SK-N-SH (cell line): ENCODE results near the gene ZP1. TPM values are rescaled to one million over a fixed set of nuclear protein-coding genes. Genes with fewer than 3 reads are reported as not detected.

Source experiments
- CTCF ChIA-PET: fragments of 300-600, 350-600 bp; formaldehyde crosslinking; extraction: SDS; loops from one replicate; lab custom pipeline; 2021; lab: Yijun Ruan, JAX
- POLR2A ChIA-PET: fragments of 350-600 bp; sonication (Branson Sonifier 250); formaldehyde crosslinking; extraction: SDS; loops from one replicate; lab custom pipeline; 2020; ENCODE audit warnings: antibody characterized with exemption, inconsistent platforms; lab: Yijun Ruan, JAX
- DNase-seq: peaks from one replicate; pipeline ENCODE4 v3.0.0; 2012
- H2AFZ ChIP-seq: fragments of 200-600 bp; sonication (generic); 2 replicates; pipeline ENCODE4 v1.8.1; 2016; ENCODE audit warnings: antibody characterized with exemption, mild to moderate bottlenecking, low read depth
- H3F3A ChIP-seq: fragments of 200-600 bp; sonication (generic); replicated peaks from 2 replicates; pipeline ENCODE3; 2016; ENCODE audit warnings: antibody characterized with exemption, mild to moderate bottlenecking; ENCODE audit not compliant: insufficient read depth
- H3K27ac ChIP-seq, 2 experiments: fragments of 200-500 bp in 1 of 2; fragments of 200-600 bp in 1 of 2; sonication (Bioruptor generic) in 1 of 2; sonication (generic), shearing (Covaris generic) in 1 of 2; 2 replicates each; pipeline versions ENCODE4 v1.5.1 to v1.6.1; 2014 to 2016; ENCODE audit warnings: low read depth in 2 of 2, inconsistent platforms in 1 of 2, low read length in 1 of 2, mild to moderate bottlenecking in 1 of 2, mixed read lengths in 1 of 2
- H3K27me3 ChIP-seq: fragments of 200-600 bp; sonication (generic), shearing (Covaris generic); 2 replicates; pipeline ENCODE4 v1.6.1; 2016; ENCODE audit warnings: mixed run types; ENCODE audit not compliant: insufficient read depth
- H3K36me3 ChIP-seq, 2 experiments: fragments of 200-500 bp in 1 of 2; fragments of 200-600 bp in 1 of 2; sonication (Bioruptor generic) in 1 of 2; sonication (generic) in 1 of 2; replicated peaks in 1 of 2; 2 replicates each; pipeline versions ENCODE3 to v1.5.1; 2014 to 2016; ENCODE audit warnings: low read length in 1 of 2, mild to moderate bottlenecking in 1 of 2; ENCODE audit not compliant: insufficient read depth in 2 of 2, control insufficient read depth in 1 of 2
- H3K4me1 ChIP-seq, 2 experiments: fragments of 200-500 bp in 1 of 2; fragments of 200-600 bp in 1 of 2; sonication (Bioruptor generic) in 1 of 2; sonication (generic), shearing (Covaris generic) in 1 of 2; 2 replicates each; pipeline versions ENCODE4 v1.5.1 to v1.6.1; 2014 to 2016; ENCODE audit warnings: low read depth in 1 of 2, low read length in 1 of 2, mixed run types in 1 of 2; ENCODE audit not compliant: insufficient read depth in 2 of 2, control insufficient read depth in 1 of 2
- H3K4me2 ChIP-seq: fragments of 200-600 bp; sonication (generic), shearing (Covaris generic); 2 replicates; pipeline ENCODE4 v1.6.1; 2017; ENCODE audit warnings: mixed run types
- H3K4me3 ChIP-seq, 2 experiments: fragments of 200-500 bp in 1 of 2; fragments of 200-600 bp in 1 of 2; sonication (Bioruptor generic) in 1 of 2; sonication (generic), shearing (Covaris generic) in 1 of 2; 2 replicates each; pipeline versions ENCODE4 v1.5.1 to v1.8.1; 2014 to 2016; ENCODE audit warnings: low read depth in 2 of 2, inconsistent platforms in 1 of 2, low read length in 1 of 2, mild to moderate bottlenecking in 1 of 2, mixed read lengths in 1 of 2, moderate library complexity in 1 of 2
- H3K79me2 ChIP-seq: fragments of 200-600 bp; sonication (generic); 2 replicates; pipeline ENCODE4 v1.8.1; 2017; ENCODE audit warnings: mild to moderate bottlenecking; ENCODE audit not compliant: insufficient read depth
- H3K9ac ChIP-seq: fragments of 200-600 bp; sonication (generic); 2 replicates; pipeline ENCODE4 v1.6.1; 2017; ENCODE audit warnings: mixed run types
- H3K9me2 ChIP-seq: fragments of 200-600 bp; sonication (generic); 2 replicates; pipeline ENCODE4 v1.6.1; 2017; ENCODE audit warnings: mixed run types
- H3K9me3 ChIP-seq: fragments of 200-600 bp; sonication (generic); 2 replicates; pipeline ENCODE4 v1.6.1; 2017; ENCODE audit warnings: mixed run types, mild to moderate bottlenecking, moderate library complexity
- H4K20me1 ChIP-seq: fragments of 200-600 bp; sonication (generic); 2 replicates; pipeline ENCODE4 v1.6.1; 2017; ENCODE audit warnings: mild to moderate bottlenecking, mixed run types; ENCODE audit not compliant: insufficient read depth
- ELF1 ChIP-seq: IDR thresholded peaks from 2 replicates; pipeline ENCODE4 v1.4.0; 2012
- EP300 ChIP-seq, 2 experiments: IDR thresholded peaks; 2 replicates each; pipeline versions ENCODE4 v1.4.0 to v1.6.1; 2012; ENCODE audit warnings: borderline replicate concordance in 1 of 2, low read depth in 1 of 2, low read length in 1 of 2
- EZH2phosphoT487 ChIP-seq: fragments of 200-600 bp; sonication (generic); IDR thresholded peaks from 2 replicates; pipeline ENCODE4 v1.6.1; 2017; ENCODE audit warnings: low read depth, mixed run types, mild to moderate bottlenecking, antibody characterized with exemption, moderate library complexity, borderline replicate concordance
- FOSL2 ChIP-seq: IDR thresholded peaks from 2 replicates; pipeline ENCODE4 v1.4.0; 2012; ENCODE audit warnings: low read depth, mild to moderate bottlenecking, moderate library complexity, borderline replicate concordance
- FOXJ3 ChIP-seq: sonication (generic); formaldehyde crosslinking; IDR thresholded peaks from 2 replicates; pipeline ENCODE4 v1.5.1; 2020; ENCODE audit warnings: mild to moderate bottlenecking, missing genetic modification reagents
- FOXM1 ChIP-seq: IDR thresholded peaks from 2 replicates; pipeline ENCODE4 v1.4.0; 2012; ENCODE audit warnings: low read depth, mild to moderate bottlenecking
- GABPA ChIP-seq: IDR thresholded peaks from 2 replicates; pipeline ENCODE4 v1.4.0; 2012; ENCODE audit warnings: low read depth, mild to moderate bottlenecking
- GATA2 ChIP-seq: sonication (generic); formaldehyde crosslinking; IDR thresholded peaks from 2 replicates; pipeline ENCODE4 v1.5.0; 2020; ENCODE audit warnings: mild to moderate bottlenecking, missing genetic modification reagents
- JUND ChIP-seq: IDR thresholded peaks from 2 replicates; pipeline ENCODE4 v1.4.0; 2012
- POLR2AphosphoS5 ChIP-seq: IDR thresholded peaks from 2 replicates; pipeline ENCODE4 v1.6.1; 2012; ENCODE audit warnings: low read depth, low read length
- RXRA ChIP-seq: IDR thresholded peaks from 2 replicates; pipeline ENCODE4 v1.4.0; 2012; ENCODE audit warnings: low read depth, mild to moderate bottlenecking, borderline replicate concordance
- SMC3 ChIP-seq: IDR thresholded peaks from 2 replicates; pipeline ENCODE4 v1.6.1; 2012; ENCODE audit warnings: low read depth, low read length, improper control_type of control experiment
- TCF12 ChIP-seq: IDR thresholded peaks from 2 replicates; pipeline ENCODE4 v1.4.0; 2012
- TEAD4 ChIP-seq: IDR thresholded peaks from 2 replicates; pipeline ENCODE4 v1.4.0; 2012; ENCODE audit warnings: mild to moderate bottlenecking, borderline replicate concordance; ENCODE audit not compliant: insufficient read depth
- USF1 ChIP-seq: IDR thresholded peaks from 2 replicates; pipeline ENCODE4 v1.4.0; 2012; ENCODE audit warnings: low read depth, borderline replicate concordance
- WGBS: methylation state at CpG from one replicate; pipeline ENCODE4 v1.1.6; 2017; ENCODE audit warnings: low lambda C conversion rate; 5-methylcytosine and 5-hydroxymethylcytosine counted together
- polyA plus RNA-seq, 3 experiments: library from polyadenylated mRNA; depleted of rRNA; stranded (reverse); fragments of >200 nt; gene quantifications; 2 replicates each; pipeline ENCODE4 v1.2.3, GENCODE V29; 2012
- TF ChIP-seq, protein P1 (sequence below): IDR thresholded peaks from 2 replicates; pipeline ENCODE4 v1.4.0; 2012; ENCODE audit warnings: low read depth, borderline replicate concordance
- TF ChIP-seq, protein P2 (sequence below): fragments of 200-600 bp; sonication (generic); IDR thresholded peaks from 2 replicates; pipeline ENCODE4 v1.6.1; 2017; ENCODE audit warnings: antibody characterized with exemption, mild to moderate bottlenecking, moderate library complexity

ZP1 gene
- polyA plus RNA-seq, 1 of the 3 experiments (the other 2 are of a cell fraction), result not detected

- Histone ChIP-seq H3K27ac (no peak overlapping the region), H3K4me2 (no peak overlapping the region), H3K4me3 (no peak overlapping the region), H3K9ac (no peak overlapping the region), H3K9me2 (no peaks in the 10 kb centered on the region), H3F3A (no peaks in the 10 kb centered on the region), H2AFZ (no peak overlapping the region), H3K9me3 (no peaks in the 10 kb centered on the region), H3K4me1 (peaks cover 0 to 16% of the 10 kb centered on the region in 2 experiments; a peak in 2 of 4 replicates), H3K79me2 (no peaks in the 10 kb centered on the region), H3K27me3 (no peaks in the 10 kb centered on the region; the same call in 1 of the 2 replicates), H3K36me3 (no peaks in the 10 kb centered on the region), H4K20me1 (no peaks in the 10 kb centered on the region)
- CTCF ChIA-PET, result interaction anchor here (1.0 to 23.7 kb wide), 2 partner anchors 60 kb away, joined by 3 to 550 read pairs; partner anchors contain the start of gene PRPF19
- TF ChIP-seq ELF1, result no peak
- TF ChIP-seq EZH2phosphoT487, result no peak
- no peak for TF ChIP-seq GABPA
- TF ChIP-seq, protein P1, sequence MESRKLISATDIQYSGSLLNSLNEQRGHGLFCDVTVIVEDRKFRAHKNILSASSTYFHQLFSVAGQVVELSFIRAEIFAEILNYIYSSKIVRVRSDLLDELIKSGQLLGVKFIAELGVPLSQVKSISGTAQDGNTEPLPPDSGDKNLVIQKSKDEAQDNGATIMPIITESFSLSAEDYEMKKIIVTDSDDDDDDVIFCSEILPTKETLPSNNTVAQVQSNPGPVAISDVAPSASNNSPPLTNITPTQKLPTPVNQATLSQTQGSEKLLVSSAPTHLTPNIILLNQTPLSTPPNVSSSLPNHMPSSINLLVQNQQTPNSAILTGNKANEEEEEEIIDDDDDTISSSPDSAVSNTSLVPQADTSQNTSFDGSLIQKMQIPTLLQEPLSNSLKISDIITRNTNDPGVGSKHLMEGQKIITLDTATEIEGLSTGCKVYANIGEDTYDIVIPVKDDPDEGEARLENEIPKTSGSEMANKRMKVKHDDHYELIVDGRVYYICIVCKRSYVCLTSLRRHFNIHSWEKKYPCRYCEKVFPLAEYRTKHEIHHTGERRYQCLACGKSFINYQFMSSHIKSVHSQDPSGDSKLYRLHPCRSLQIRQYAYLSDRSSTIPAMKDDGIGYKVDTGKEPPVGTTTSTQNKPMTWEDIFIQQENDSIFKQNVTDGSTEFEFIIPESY, result no peak
- no peak for TF ChIP-seq GATA2 (CRISPR knock-in tag)
- TF ChIP-seq, protein P2, sequence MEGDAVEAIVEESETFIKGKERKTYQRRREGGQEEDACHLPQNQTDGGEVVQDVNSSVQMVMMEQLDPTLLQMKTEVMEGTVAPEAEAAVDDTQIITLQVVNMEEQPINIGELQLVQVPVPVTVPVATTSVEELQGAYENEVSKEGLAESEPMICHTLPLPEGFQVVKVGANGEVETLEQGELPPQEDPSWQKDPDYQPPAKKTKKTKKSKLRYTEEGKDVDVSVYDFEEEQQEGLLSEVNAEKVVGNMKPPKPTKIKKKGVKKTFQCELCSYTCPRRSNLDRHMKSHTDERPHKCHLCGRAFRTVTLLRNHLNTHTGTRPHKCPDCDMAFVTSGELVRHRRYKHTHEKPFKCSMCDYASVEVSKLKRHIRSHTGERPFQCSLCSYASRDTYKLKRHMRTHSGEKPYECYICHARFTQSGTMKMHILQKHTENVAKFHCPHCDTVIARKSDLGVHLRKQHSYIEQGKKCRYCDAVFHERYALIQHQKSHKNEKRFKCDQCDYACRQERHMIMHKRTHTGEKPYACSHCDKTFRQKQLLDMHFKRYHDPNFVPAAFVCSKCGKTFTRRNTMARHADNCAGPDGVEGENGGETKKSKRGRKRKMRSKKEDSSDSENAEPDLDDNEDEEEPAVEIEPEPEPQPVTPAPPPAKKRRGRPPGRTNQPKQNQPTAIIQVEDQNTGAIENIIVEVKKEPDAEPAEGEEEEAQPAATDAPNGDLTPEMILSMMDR, result no peak
- no peak for TF ChIP-seq SMC3
- no peak for TF ChIP-seq FOXM1
- no peak for TF ChIP-seq POLR2AphosphoS5
- TF ChIP-seq JUND, result no peak
- no peak for TF ChIP-seq RXRA
- TF ChIP-seq TEAD4, result no peak
- no peak for TF ChIP-seq FOSL2
- TF ChIP-seq FOXJ3, result no peak
- WGBS, result 90% methylated on average over 2 of the region's 3 CpGs
- POLR2A ChIA-PET, result no interaction called here
- no peak for DNase-seq
Measured at GRCh38 chr11:60835534-60835846, 31.9 kb upstream of the ZP1 start.

GRCh38 chr11:60836866-60837515 is 30.4 kb upstream of the ZP1 start:
- Histone ChIP-seq H3K36me3 (no peaks in the 10 kb centered on the region), H3K4me1 (peaks cover 0 to 10% of the 10 kb centered on the region in 2 experiments; a peak in 1 of 4 replicates), H3K9ac (no peak overlapping the region), H3K4me3 (no peak overlapping the region), H3K27me3 (no peaks in the 10 kb centered on the region; the same call in 1 of the 2 replicates), H3K9me3 (no peaks in the 10 kb centered on the region), H3K4me2 (no peak overlapping the region), H3K79me2 (peaks cover 1% of the 10 kb centered on the region; the same call in 1 of the 2 replicates), H2AFZ (no peak overlapping the region), H4K20me1 (no peaks in the 10 kb centered on the region)
- 78% methylated on average over 7 of the region's 9 CpGs for WGBS
- no peak for DNase-seq
- TF ChIP-seq USF1 (no peak), FOSL2 (no peak), GATA2 (CRISPR knock-in tag) (no peak), TCF12 (no peak), POLR2AphosphoS5 (no peak), EZH2phosphoT487 (no peak), EP300 (IDR thresholded peaks at IDR 0.05; ENCODE audit: borderline replicate concordance in 1 of 2, low read depth in 1 of 2, low read length in 1 of 2) (no peak), FOXJ3 (no peak)
- TF ChIP-seq, all 33 proteins: peak for 0
- Histone ChIP-seq H3K27ac (no peak overlapping the region), H3K9me2 (no peaks in the 10 kb centered on the region), H3F3A (no peaks in the 10 kb centered on the region)
- CTCF ChIA-PET, result interaction anchor here (23.7 kb wide), 1 partner anchor 59 kb away, joined by 550 read pairs; the partner anchor contains the start of gene PRPF19
- POLR2A ChIA-PET, result no interaction called here
